Measurements from ENCODE around the gene CDX1.

CDX1 gene

DNA sequence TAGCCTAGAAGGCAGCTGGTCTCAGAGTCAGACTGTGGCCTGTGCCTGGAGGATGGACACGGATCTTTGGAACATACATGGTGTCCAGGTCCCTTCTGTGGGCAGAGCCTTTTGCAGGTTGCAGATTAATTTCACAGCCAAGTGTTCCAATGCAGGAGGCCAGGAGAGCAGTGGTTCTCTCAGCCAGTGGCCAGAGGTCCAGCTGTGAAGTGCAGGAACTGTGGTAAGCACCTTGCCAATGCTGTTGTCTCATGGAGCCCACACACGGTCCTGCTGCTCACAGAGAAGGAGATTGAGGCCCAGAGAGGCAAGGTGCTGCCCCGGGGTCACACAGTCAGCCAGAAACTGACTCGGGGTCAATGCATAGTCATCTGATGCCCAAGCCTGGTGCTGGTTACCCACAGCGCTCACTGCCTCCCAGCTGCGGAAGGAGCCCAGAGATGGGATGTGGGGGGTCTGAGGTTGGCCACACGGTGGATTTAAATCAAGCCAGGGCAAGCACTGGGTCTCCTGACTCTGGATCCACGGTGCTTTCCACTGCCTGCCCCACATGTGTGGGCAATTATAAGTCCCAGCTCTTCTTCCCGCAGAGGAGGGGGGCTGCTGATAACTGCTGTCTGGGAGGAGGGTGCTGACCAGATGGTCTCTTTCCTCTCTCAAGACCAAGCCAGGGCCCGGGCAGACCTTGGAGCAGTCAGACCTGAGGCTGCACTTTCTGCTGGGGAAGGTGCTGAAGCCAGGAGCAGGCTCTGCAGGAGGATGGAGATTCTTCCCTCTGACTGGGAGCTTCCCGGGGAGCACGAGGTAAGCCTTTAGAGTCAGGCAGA, 13.7 kb upstream of the CDX1 start:
- no peak for FAIRE-seq
- TF ChIP-seq PAX5 (IDR thresholded peaks at IDR 0.05; ENCODE audit: insufficient read depth, low read length, severe bottlenecking) (no peak), SPI1 (IDR thresholded peaks at IDR 0.05; ENCODE audit: low read depth, low read length) (no peak), POLR2A (IDR thresholded peaks at IDR 0.05; ENCODE audit: low read depth, low read length) (no peak), POU2F2 (IDR thresholded peaks at IDR 0.05; ENCODE audit: low read depth, low read length) (no peak), POLR2AphosphoS5 (IDR thresholded peaks at IDR 0.05; ENCODE audit: low read depth, low read length) (no peak), TAF1 (IDR thresholded peaks at IDR 0.05; ENCODE audit: low read depth, low read length) (no peak)
- no peak for DNase-seq (ENCODE audit: insufficient read length, low spot score)

- no peak for TF ChIP-seq TAF1 (IDR thresholded peaks at IDR 0.05; ENCODE audit: low read depth, low read length)
- no peak for TF ChIP-seq POLR2A (IDR thresholded peaks at IDR 0.05; ENCODE audit: low read depth, low read length)
- TF ChIP-seq PAX5 (IDR thresholded peaks at IDR 0.05; ENCODE audit: insufficient read depth, low read length, severe bottlenecking): no peak
- no peak for TF ChIP-seq POLR2AphosphoS5 (IDR thresholded peaks at IDR 0.05; ENCODE audit: low read depth, low read length)
- no peak for TF ChIP-seq POU2F2 (IDR thresholded peaks at IDR 0.05; ENCODE audit: low read depth, low read length)
- TF ChIP-seq SPI1 (IDR thresholded peaks at IDR 0.05; ENCODE audit: low read depth, low read length): no peak
- FAIRE-seq: no peak
Observed at GRCh38 chr5:150153483-150153882, 13.1 kb upstream of the CDX1 start.

GRCh38 chr5:150153957-150154617, 12.5 kb upstream of the CDX1 start:
- DNase-seq (ENCODE audit: insufficient read length, low spot score) (no peak), FAIRE-seq (peak; percentile 77)
- TF ChIP-seq POU2F2 (IDR thresholded peaks at IDR 0.05; ENCODE audit: low read depth, low read length): no peak
- no peak for TF ChIP-seq PAX5 (IDR thresholded peaks at IDR 0.05; ENCODE audit: insufficient read depth, low read length, severe bottlenecking)
- TF ChIP-seq POLR2A (IDR thresholded peaks at IDR 0.05; ENCODE audit: low read depth, low read length): no peak
- TF ChIP-seq TAF1 (IDR thresholded peaks at IDR 0.05; ENCODE audit: low read depth, low read length): no peak
- TF ChIP-seq SPI1 (IDR thresholded peaks at IDR 0.05; ENCODE audit: low read depth, low read length): no peak
- TF ChIP-seq POLR2AphosphoS5 (IDR thresholded peaks at IDR 0.05; ENCODE audit: low read depth, low read length): no peak

More at GRCh38 chr5:150153483-150153882, 13.1 kb upstream of the CDX1 start:
- no peak for DNase-seq (ENCODE audit: insufficient read length, low spot score)

- TF ChIP-seq TAF1 (IDR thresholded peaks at IDR 0.05; ENCODE audit: low read depth, low read length): no peak
- no peak for TF ChIP-seq PAX5 (IDR thresholded peaks at IDR 0.05; ENCODE audit: insufficient read depth, low read length, severe bottlenecking)
- no peak for TF ChIP-seq POU2F2 (IDR thresholded peaks at IDR 0.05; ENCODE audit: low read depth, low read length)
- DNase-seq (ENCODE audit: insufficient read length, low spot score): no peak
- no peak for FAIRE-seq
Observed at GRCh38 chr5:150154618-150155128, 11.9 kb upstream of the CDX1 start.

GRCh38 chr5:150155258-150156026, 11.1 kb upstream of the CDX1 start, which contains the start of gene PDGFRB:
PDGFRB (minus strand) TSS chr5:150155845; CDS start chr5:150137047, 18,798 bp downstream.
- DNase-seq (ENCODE audit: insufficient read length, low spot score): peak; percentile 67
- FAIRE-seq: peak; percentile 35
- TF ChIP-seq PAX5 (IDR thresholded peaks at IDR 0.05; ENCODE audit: insufficient read depth, low read length, severe bottlenecking) (no peak), POLR2AphosphoS5 (IDR thresholded peaks at IDR 0.05; ENCODE audit: low read depth, low read length) (no peak), TAF1 (IDR thresholded peaks at IDR 0.05; ENCODE audit: low read depth, low read length) (no peak), POLR2A (IDR thresholded peaks at IDR 0.05; ENCODE audit: low read depth, low read length) (no peak), POU2F2 (IDR thresholded peaks at IDR 0.05; ENCODE audit: low read depth, low read length) (no peak), SPI1 (IDR thresholded peaks at IDR 0.05; ENCODE audit: low read depth, low read length) (no peak)

DNA sequence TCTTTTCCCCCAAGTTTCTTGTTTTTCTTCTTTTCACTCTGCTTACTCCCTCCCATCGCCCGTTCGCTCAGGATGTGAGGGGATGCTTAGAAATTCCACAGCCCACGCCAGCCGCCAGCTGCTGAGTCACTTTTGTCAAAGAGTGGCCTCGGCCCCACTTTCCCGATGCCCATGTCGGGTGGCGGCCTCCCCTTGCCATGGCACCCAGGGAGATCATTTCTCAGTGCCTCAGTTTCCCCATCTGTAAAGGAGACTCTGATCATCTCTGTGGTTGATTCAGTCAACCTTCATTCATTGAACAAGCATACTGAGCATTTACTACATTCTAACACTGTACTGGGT, 10.6 kb upstream of the CDX1 start:
- DNase-seq (ENCODE audit: insufficient read length, low spot score) (no peak), FAIRE-seq (no peak)
- no peak for TF ChIP-seq POU2F2 (IDR thresholded peaks at IDR 0.05; ENCODE audit: low read depth, low read length)
- no peak for TF ChIP-seq POLR2AphosphoS5 (IDR thresholded peaks at IDR 0.05; ENCODE audit: low read depth, low read length)
- no peak for TF ChIP-seq POLR2A (IDR thresholded peaks at IDR 0.05; ENCODE audit: low read depth, low read length)
- no peak for TF ChIP-seq SPI1 (IDR thresholded peaks at IDR 0.05; ENCODE audit: low read depth, low read length)
- no peak for TF ChIP-seq TAF1 (IDR thresholded peaks at IDR 0.05; ENCODE audit: low read depth, low read length)
- no peak for TF ChIP-seq PAX5 (IDR thresholded peaks at IDR 0.05; ENCODE audit: insufficient read depth, low read length, severe bottlenecking)

DNA sequence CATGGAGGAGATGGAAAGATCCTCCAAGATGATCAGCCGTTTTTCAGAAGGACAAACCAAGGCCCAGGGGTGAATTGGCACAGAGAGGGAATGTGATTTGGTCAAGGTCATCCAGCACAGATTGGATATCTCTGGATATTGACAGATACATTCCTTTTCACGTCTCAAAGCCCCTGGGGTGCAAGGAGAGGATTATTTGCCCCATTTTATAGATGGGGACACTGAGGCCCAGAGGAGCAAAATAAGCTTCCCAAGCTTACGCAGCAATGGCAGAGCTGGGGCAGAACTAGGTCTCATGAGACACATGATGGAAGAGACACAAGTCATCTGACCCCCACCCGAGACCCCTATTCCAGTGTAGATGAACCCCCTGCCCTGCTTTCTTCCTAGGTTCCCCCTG, 10.0 kb upstream of the CDX1 start:
- FAIRE-seq (peak; percentile 5), DNase-seq (ENCODE audit: insufficient read length, low spot score) (no peak)
- TF ChIP-seq PAX5 (IDR thresholded peaks at IDR 0.05; ENCODE audit: insufficient read depth, low read length, severe bottlenecking) (no peak), TAF1 (IDR thresholded peaks at IDR 0.05; ENCODE audit: low read depth, low read length) (no peak), POU2F2 (IDR thresholded peaks at IDR 0.05; ENCODE audit: low read depth, low read length) (no peak), SPI1 (IDR thresholded peaks at IDR 0.05; ENCODE audit: low read depth, low read length) (no peak), POLR2AphosphoS5 (IDR thresholded peaks at IDR 0.05; ENCODE audit: low read depth, low read length) (no peak), POLR2A (IDR thresholded peaks at IDR 0.05; ENCODE audit: low read depth, low read length) (no peak)

GRCh38 chr5:150157168-150157567, 9.4 kb upstream of the CDX1 start:
- FAIRE-seq (no peak), DNase-seq (ENCODE audit: insufficient read length, low spot score) (no peak)

More at GRCh38 chr5:150157168-150157567, 9.4 kb upstream of the CDX1 start:
- TF ChIP-seq POLR2AphosphoS5 (IDR thresholded peaks at IDR 0.05; ENCODE audit: low read depth, low read length) (no peak), PAX5 (IDR thresholded peaks at IDR 0.05; ENCODE audit: insufficient read depth, low read length, severe bottlenecking) (no peak), POLR2A (IDR thresholded peaks at IDR 0.05; ENCODE audit: low read depth, low read length) (no peak)

Data from GM12891 (cell line).